Duodenal mucosa (tissue), 2 donors: ENCODE data around the gene SH3GL2.

Experiments used
- H3K27ac ChIP-seq: one replicate; pipeline ENCODE4 v1.7.0; 2013; ENCODE audit warnings: low read depth, low read length
- H3K27me3 ChIP-seq, 2 donors: one replicate each; pipeline ENCODE4 v1.7.0; 2013; ENCODE audit warnings: low read length in 2 of 2, control low read depth in 1 of 2; ENCODE audit not compliant: insufficient read depth in 2 of 2, control insufficient read depth in 1 of 2
- H3K36me3 ChIP-seq, 2 donors: one replicate each; pipeline ENCODE4 v1.7.0; 2013; ENCODE audit warnings: low read length in 2 of 2, control low read depth in 1 of 2; ENCODE audit not compliant: insufficient read depth in 2 of 2, control insufficient read depth in 1 of 2
- H3K4me1 ChIP-seq, 2 donors: one replicate each; pipeline ENCODE4 v1.7.0; 2013; ENCODE audit warnings: low read length in 2 of 2, control low read depth in 1 of 2; ENCODE audit not compliant: insufficient read depth in 2 of 2, control insufficient read depth in 1 of 2
- H3K4me3 ChIP-seq, 2 donors: one replicate each; pipeline ENCODE4 v1.7.0; 2013; ENCODE audit warnings: low read length in 2 of 2, low read depth in 1 of 2
- H3K9ac ChIP-seq, 2 donors: one replicate each; pipeline ENCODE4 v1.7.0; 2013; ENCODE audit warnings: low read length in 2 of 2, low read depth in 1 of 2
- H3K9me3 ChIP-seq, 2 donors: one replicate each; pipeline ENCODE4 v1.7.0; 2013; ENCODE audit warnings: low read length in 2 of 2, control low read depth in 1 of 2; ENCODE audit not compliant: control insufficient read depth in 1 of 2

Gene SH3GL2

DNA sequence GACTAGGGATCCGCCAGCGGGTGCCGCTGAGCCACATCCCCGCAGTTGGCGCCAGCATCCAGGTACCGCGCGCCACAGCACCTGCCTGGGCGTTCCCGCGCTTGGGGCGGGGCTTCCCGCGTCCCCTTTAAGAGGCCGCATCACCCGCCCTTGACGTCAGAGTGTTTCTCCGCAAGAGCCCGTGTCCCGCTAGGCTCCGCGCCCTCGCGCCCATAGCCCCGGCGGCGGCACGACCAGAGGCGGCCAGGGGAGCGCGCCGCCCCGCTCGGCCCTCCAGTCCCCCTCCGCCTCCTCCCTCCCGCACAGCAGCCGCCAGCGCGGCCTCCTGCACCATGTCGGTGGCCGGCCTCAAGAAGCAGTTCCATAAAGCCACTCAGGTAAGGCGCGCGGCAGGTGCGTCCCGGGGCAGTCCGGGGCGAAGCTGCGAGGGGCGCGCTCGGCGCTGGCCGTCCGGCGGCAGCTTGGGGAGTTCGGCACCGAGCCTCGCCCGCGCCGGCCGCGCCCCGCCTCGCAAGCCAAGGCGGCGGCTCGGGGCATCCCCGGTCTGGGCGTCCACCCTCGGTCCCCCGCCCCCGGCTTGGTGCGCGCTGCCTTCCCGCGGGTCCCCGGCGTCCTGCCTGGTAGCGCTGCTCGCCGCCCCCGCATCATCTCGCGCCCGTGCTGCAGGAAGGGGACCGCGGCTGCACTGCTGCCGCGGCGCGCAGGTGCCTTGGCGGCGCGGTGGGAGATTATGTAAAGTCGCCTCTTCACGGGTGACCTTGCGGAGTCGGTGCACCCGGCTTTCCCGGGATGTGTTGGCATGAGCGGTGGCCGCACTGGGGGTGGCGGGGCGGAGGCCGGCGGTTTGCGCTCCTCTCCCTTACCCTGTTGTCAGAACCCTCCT, at the start of gene SH3GL2:
Gene SH3GL2 (plus strand): TSS at position 156 of the 883 bp plus-strand sequence.
- H3K9me3 ChIP-seq = no peaks in the 10 kb centered on the region
- H3K4me1 ChIP-seq = no peaks in the 10 kb centered on the region
- H3K27me3 ChIP-seq = peaks cover 23 to 31% of the 10 kb centered on the region in 2 donors
- no peak within 1 kb of the TSS for H3K27ac ChIP-seq
- no peak within 1 kb of the TSS for H3K9ac ChIP-seq
- H3K36me3 ChIP-seq = no peaks in the 10 kb centered on the region
- H3K4me3 ChIP-seq = peak within 1 kb of the TSS; percentile 30 to 40

DNA sequence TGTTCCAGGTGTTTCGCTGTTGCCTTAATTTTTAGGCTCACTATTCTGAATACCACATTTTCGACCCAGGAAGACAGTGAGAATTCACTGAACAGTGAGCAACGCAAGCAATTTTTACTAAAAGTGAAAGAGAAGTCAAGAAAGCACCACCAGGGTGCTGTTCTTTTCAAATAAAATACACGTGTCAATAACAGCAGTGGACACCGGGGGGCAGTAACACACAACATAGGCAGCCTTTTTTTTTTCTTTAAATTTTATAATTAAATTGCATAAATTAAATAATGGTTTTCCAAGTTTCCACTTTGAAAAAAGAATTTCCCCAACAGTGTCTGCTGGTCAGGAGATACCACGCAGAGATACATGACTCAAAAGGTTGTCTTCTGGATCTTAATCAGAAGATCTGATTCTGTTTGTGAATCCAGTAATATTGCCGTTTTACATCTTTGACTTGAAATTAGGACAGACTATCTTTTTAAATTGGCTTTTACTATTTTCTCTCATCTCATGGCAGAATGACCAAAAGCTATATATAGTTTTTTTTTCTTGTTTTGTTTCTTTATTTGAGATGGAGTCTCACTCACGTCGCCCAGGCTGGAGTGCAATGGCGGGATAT, 47.1 kb upstream of the SH3GL2 start:
- Histone ChIP-seq H3K4me3 (no peak overlapping the region), H3K9ac (no peak overlapping the region), H3K27ac (no peak overlapping the region), H3K4me1 (no peaks in the 10 kb centered on the region), H3K27me3 (peaks cover 0 to 2% of the 10 kb centered on the region in 2 donors), H3K36me3 (no peaks in the 10 kb centered on the region), H3K9me3 (no peaks in the 10 kb centered on the region)

DNA sequence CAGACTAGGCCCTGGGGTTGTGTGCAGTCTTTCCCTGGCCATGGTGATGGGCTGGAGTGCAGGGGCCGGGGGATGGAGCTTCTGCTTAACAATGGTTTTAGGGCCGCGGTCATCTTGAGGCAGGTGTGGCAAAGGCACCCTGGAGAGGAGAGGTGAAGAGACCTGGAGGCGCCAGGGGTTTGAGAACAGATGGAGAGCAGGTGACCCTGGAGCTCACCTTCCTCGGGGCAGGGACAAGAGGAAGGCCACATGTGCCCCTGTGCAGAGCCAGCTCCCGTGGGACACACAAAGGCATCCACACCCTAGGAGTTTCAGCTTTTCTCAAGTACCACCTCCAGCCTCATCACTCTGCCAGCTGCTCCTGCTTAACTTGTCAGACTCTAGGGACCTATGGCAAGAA, 46.4 kb upstream of the SH3GL2 start:
- H3K27ac ChIP-seq = no peak overlapping the region

DNA sequence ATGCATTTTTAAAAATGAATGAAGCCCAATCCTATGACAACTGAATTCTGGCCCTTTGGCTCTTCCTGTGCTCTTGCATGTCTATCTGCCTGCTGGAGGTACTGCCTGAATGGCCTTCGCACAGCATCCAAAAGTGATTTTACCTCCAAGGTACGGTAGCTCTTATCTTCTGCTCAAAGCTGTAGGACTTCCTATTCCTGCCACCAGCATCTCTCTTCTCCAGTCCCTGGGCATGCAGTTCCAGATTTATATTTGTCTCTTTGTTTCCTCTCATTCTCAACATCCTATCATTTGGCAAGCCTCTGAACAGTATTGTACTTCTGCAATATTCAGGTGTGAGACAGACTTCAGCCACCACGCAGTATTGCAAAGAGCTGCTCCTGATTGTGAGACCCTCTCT, 43.7 kb upstream of the SH3GL2 start:
- no peaks in the 10 kb centered on the region for H3K9me3 ChIP-seq
- H3K36me3 ChIP-seq = no peaks in the 10 kb centered on the region
- H3K4me3 ChIP-seq = no peak overlapping the region
- H3K27ac ChIP-seq = no peak overlapping the region
- H3K4me1 ChIP-seq = no peaks in the 10 kb centered on the region
- peaks cover 0 to 2% of the 10 kb centered on the region in 2 donors for H3K27me3 ChIP-seq
- H3K9ac ChIP-seq = no peak overlapping the region

More for the DNA sequence above, 46.4 kb upstream of the SH3GL2 start:
- Histone ChIP-seq H3K9me3 (no peaks in the 10 kb centered on the region), H3K4me1 (no peaks in the 10 kb centered on the region), H3K4me3 (no peak overlapping the region), H3K9ac (no peak overlapping the region), H3K36me3 (no peaks in the 10 kb centered on the region), H3K27me3 (peaks cover 0 to 2% of the 10 kb centered on the region in 2 donors)

DNA sequence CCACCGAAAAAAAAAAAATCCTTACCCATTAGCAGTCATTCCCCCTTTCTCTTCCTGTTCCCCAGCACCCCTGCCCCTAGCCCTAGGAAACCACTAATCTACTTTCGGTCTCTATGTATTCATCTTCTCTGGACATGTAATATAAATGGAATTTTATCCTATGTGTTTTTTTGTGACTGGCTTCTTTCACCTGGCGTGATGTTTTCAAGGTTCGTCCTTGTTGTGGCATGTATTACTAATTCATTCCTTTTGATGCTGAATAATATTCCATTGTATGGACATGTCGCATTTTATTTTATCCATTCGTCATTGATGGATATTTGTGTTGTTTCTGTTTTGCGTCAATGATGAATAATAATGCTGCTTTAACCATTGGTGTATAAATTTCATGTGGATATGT, 42.8 kb upstream of the SH3GL2 start:
- Histone ChIP-seq H3K4me1 (no peaks in the 10 kb centered on the region), H3K27ac (no peak overlapping the region), H3K36me3 (no peaks in the 10 kb centered on the region), H3K4me3 (no peak overlapping the region), H3K27me3 (peaks cover 0 to 2% of the 10 kb centered on the region in 2 donors), H3K9me3 (no peaks in the 10 kb centered on the region), H3K9ac (no peak overlapping the region)

DNA sequence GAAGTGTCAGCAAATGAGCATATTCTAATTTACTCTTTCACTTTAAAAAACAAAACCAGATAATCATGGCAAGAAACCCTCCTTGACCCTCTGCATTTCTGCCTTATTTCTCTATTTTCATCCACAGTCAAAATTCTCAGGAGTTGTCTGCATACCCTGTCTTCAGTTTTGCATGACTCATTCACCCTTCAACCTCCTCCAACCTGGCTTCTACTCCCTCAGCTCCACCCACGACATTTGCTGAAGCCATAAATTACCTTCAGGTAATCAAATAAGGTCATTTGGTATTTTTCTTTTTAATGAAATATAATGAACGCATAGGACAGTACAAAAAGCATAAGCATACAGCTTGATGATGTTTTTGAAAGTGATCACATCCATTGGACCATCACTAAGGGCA, 27.8 kb upstream of the SH3GL2 start:
- no peak overlapping the region for H3K9ac ChIP-seq
- no peaks in the 10 kb centered on the region for H3K36me3 ChIP-seq
- no peaks in the 10 kb centered on the region for H3K27me3 ChIP-seq
- no peaks in the 10 kb centered on the region for H3K9me3 ChIP-seq
- H3K4me3 ChIP-seq = no peak overlapping the region
- H3K4me1 ChIP-seq = no peaks in the 10 kb centered on the region
- no peak overlapping the region for H3K27ac ChIP-seq

DNA sequence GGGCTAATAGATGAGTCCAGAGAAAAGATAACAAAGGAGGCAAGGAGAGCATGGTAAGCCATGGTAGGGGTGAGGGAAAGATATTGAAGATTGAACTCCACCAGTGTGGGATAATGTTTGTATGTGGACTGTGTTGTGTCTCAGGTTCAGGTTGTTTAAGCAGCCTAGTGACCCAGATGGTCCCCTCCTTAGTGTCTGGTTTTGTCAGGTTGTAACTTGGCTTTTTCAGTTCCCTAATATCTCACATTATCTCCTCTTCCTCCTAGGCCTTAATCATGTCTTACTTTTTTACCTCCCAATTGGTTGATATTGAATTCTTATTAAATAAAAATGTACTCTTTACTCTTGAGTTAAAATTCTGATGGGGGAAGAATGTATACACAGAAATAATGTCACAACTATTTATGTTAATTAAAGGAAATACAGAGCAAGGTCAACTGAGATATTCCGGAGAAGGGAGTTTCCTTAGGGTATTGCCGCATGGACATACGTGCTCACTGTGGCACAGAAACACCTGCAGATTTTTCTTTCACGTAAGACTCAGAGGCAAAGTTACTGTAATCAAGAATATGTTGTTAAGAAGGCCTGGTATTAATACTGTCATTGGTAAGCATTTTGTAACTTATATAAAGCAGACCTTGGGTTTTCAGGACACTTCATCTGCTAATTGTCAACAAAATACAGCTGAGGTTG, 23.4 kb upstream of the SH3GL2 start:
- no peaks in the 10 kb centered on the region for H3K36me3 ChIP-seq
- H3K4me1 ChIP-seq = no peaks in the 10 kb centered on the region

DNA sequence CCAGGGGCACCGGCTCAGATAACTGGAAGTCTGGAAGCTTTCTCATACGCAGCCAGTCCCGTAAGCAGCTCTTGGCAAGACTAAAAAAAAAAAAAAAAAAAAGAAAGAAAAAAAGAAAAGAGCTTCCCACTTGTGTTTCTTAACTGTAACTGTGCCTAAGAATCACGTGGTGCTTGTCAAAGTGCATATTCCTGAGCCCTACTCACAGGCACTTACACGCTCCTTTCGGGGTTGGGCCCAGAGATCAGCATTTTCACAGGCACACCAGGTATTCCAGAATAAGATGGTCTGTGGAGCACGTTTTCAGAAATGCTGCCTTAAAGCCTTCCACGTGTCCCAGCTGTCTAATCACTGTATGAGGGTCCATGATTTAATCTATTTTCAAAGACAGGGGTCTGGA, 22.6 kb upstream of the SH3GL2 start:
- no peak overlapping the region for H3K27ac ChIP-seq
- H3K4me3 ChIP-seq = no peak overlapping the region
- H3K9me3 ChIP-seq = no peaks in the 10 kb centered on the region
- H3K27me3 ChIP-seq = no peaks in the 10 kb centered on the region
- no peak overlapping the region for H3K9ac ChIP-seq
- H3K4me1 ChIP-seq = no peaks in the 10 kb centered on the region
- no peaks in the 10 kb centered on the region for H3K36me3 ChIP-seq

More for the DNA sequence above, 23.4 kb upstream of the SH3GL2 start:
- H3K27ac ChIP-seq = no peak overlapping the region
- H3K27me3 ChIP-seq = no peaks in the 10 kb centered on the region
- no peak overlapping the region for H3K4me3 ChIP-seq
- H3K9me3 ChIP-seq = no peaks in the 10 kb centered on the region
- H3K9ac ChIP-seq = no peak overlapping the region

DNA sequence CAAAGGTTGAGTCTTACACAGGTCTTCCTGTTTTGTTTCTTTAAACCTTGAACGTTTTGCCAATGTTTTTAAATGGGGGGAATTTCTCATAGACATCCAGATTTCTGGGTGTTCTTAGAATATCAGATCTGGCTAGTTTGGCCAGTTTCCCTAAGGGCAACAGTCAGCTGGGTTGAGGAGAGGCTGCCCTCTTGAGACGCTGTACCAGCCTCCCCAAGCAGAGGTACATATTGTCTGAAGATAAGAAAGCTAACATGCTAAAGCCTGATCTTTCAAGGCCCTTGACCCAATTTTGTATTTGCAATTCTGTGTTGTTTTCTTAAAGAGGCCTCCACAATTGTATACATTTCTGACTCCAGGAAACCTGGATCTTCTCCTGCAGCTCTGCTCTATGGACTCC, 21.9 kb upstream of the SH3GL2 start:
- H3K9me3 ChIP-seq = no peaks in the 10 kb centered on the region
- H3K4me3 ChIP-seq = no peak overlapping the region
- no peaks in the 10 kb centered on the region for H3K36me3 ChIP-seq
- no peak overlapping the region for H3K9ac ChIP-seq
- no peaks in the 10 kb centered on the region for H3K4me1 ChIP-seq
- H3K27me3 ChIP-seq = no peaks in the 10 kb centered on the region
- H3K27ac ChIP-seq = no peak overlapping the region

DNA sequence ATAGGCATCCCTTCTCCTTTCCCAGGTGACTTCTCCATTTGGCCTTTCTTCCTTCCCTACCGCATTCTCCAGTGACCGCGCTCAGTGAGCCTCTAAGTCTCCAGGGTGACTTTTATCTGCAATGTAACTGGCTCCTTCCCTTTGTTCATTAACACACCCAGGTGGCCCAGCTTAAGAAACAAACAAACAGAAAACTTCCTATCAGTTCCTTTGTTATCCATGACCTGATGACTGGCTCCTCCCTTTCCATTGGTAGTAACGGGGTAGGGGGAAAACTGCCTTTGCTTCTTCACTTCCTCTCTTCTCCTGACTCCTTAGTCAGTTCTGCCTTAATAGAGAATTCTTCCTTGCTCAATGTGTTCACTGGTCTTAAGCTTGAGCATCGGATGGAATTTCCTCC, 7.0 kb upstream of the SH3GL2 start:
- no peaks in the 10 kb centered on the region for H3K36me3 ChIP-seq
- no peaks in the 10 kb centered on the region for H3K4me1 ChIP-seq
- no peak overlapping the region for H3K9ac ChIP-seq
- no peaks in the 10 kb centered on the region for H3K27me3 ChIP-seq
- H3K9me3 ChIP-seq = no peaks in the 10 kb centered on the region
- H3K4me3 ChIP-seq = no peak overlapping the region
- H3K27ac ChIP-seq = no peak overlapping the region
